OCI-LY1 (cell line): ENCODE results near the gene DNAH8.

Source experiments
- CTCF ChIP-seq: fragments of 200-600 bp; sonication (generic), shearing (Covaris generic); IDR thresholded peaks from 2 replicates; pipeline ENCODE4 v1.5.1; 2017; ENCODE audit warnings: mild to moderate bottlenecking, antibody characterized with exemption, low read length, moderate library complexity, mixed read lengths
- EZH2 ChIP-seq: fragments of 200-600 bp; sonication (generic), shearing (Covaris generic); IDR thresholded peaks from 2 replicates; pipeline ENCODE4 v1.8.0; 2017; ENCODE audit warnings: borderline replicate concordance, mixed run types, mild to moderate bottlenecking, antibody characterized with exemption, low read length, moderate library complexity, mixed read lengths

GRCh38 chr6:38976801-38977500, 261.8 kb downstream of the DNAH8 start:
- TF ChIP-seq CTCF: no peak
- no peak for TF ChIP-seq EZH2
